Transverse colon (tissue), 3 donors: ENCODE data around the gene C19orf25.

Source experiments
- POLR2A ChIP-seq: fragments of 450-650 bp; IDR thresholded peaks from one replicate; pipeline ENCODE4 v1.6.1; 2016; ENCODE audit warnings: antibody characterized with exemption, mild to moderate bottlenecking, moderate library complexity
- TF ChIP-seq, protein P1 (sequence below), 5 experiments: fragments of 200-600 bp in 3 of 5; fragments of 450-650 bp in 2 of 5; sonication (generic) in 3 of 5; IDR thresholded peaks; 1 replicate in 2 of 5; 2 replicates in 3 of 5; pipeline ENCODE4 v1.5.1; 2016 to 2017; ENCODE audit warnings: antibody characterized with exemption in 5 of 5, inconsistent platforms in 3 of 5, mild to moderate bottlenecking in 2 of 5, moderate library complexity in 1 of 5

DNA sequence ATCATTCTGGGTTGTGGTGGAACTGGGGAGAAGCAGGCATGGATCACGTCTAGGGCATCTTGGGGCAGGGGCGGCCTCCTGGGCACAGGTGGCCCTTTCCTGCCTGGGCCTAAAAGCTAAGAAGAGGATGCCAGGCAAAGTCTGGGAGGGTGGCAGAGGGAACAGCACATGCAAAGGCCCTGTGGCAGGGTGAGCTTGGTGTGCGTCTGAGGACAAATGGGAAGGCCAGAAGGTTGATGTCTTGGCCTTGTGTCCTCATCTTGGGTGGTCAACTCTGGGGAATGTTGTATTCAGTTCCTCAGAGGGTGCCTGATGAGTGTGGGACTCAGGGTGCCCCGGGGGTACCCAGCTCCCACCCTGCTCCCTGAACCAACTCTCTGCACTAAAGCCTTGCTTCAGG is 39.5 kb upstream of the C19orf25 start:
- TF ChIP-seq, protein P1, sequence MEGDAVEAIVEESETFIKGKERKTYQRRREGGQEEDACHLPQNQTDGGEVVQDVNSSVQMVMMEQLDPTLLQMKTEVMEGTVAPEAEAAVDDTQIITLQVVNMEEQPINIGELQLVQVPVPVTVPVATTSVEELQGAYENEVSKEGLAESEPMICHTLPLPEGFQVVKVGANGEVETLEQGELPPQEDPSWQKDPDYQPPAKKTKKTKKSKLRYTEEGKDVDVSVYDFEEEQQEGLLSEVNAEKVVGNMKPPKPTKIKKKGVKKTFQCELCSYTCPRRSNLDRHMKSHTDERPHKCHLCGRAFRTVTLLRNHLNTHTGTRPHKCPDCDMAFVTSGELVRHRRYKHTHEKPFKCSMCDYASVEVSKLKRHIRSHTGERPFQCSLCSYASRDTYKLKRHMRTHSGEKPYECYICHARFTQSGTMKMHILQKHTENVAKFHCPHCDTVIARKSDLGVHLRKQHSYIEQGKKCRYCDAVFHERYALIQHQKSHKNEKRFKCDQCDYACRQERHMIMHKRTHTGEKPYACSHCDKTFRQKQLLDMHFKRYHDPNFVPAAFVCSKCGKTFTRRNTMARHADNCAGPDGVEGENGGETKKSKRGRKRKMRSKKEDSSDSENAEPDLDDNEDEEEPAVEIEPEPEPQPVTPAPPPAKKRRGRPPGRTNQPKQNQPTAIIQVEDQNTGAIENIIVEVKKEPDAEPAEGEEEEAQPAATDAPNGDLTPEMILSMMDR (IDR thresholded peaks at IDR 0.05): no peak
- no peak for TF ChIP-seq POLR2A
